Neural cell (in vitro differentiated cells): ENCODE results near the gene TPTE. TPM values are rescaled to one million over a fixed set of nuclear protein-coding genes. Genes with fewer than 3 reads are reported as not detected.

Source experiments
- polyA plus RNA-seq: library from polyadenylated mRNA; depleted of rRNA; stranded (reverse); fragments of >200 nt; gene quantifications from 2 replicates; pipeline ENCODE4 v1.2.3, GENCODE V29; 2014
- small RNA-seq, 3 experiments: library from RNA; depleted of rRNA; stranded (forward); fragments of <200 nt; gene quantifications; one replicate each; pipeline ENCODE3, GENCODE V24; 2012

Gene TPTE
- polyA plus RNA-seq, 1 donor from 2014 or later = not detected

Small RNA genes lying within 50 kb of the gene (small RNA-seq; reads per million reads assigned to genes)
- gene CYCSP41 = 0 reads per million in 3 experiments
